ENCODE measurements around the gene LZTFL1.

LZTFL1 gene, protein sequence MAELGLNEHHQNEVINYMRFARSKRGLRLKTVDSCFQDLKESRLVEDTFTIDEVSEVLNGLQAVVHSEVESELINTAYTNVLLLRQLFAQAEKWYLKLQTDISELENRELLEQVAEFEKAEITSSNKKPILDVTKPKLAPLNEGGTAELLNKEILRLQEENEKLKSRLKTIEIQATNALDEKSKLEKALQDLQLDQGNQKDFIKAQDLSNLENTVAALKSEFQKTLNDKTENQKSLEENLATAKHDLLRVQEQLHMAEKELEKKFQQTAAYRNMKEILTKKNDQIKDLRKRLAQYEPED

DNA sequence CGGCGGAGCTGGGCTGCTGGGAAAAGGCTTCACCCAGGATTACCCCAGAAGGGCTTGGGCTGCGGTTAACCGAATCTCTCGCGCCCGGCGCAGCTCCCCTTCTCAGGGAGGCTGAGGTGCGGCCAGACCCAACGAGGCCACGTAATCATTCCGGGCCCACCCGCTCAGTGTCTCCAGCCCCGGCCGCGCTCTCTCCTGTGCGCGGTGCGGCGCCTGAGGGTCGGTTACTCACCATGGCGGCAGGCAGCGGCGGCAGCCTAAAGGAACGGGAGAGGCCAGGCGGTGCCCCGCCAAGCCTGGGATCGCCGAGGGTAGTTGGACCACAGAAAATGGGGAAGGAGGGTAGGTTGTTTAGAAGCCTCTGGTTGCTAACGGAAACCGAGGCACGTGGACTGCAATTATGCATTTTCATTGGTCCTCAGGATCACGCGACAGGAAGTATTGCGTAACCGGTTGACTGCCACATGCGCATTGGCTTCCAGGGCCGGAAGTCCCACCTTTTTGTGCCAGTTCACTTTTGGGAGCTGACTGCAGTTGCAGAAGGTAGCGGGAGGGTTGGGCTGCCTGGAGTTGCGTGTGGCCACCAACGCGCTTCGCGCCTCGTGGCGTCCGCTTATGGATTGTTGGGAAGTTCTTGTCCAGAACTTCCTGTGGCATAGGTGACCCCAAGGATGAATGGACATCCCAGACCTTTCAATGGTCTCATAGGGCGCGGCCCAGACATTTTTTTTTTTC, at the start of gene LZTFL1:
LZTFL1 (minus strand) TSS at position 363 of the 735 bp plus-strand sequence; CDS start at position 235, 128 bp downstream.
- peak; percentile 94 for DNase-seq (ENCODE audit: low spot score)

DNA sequence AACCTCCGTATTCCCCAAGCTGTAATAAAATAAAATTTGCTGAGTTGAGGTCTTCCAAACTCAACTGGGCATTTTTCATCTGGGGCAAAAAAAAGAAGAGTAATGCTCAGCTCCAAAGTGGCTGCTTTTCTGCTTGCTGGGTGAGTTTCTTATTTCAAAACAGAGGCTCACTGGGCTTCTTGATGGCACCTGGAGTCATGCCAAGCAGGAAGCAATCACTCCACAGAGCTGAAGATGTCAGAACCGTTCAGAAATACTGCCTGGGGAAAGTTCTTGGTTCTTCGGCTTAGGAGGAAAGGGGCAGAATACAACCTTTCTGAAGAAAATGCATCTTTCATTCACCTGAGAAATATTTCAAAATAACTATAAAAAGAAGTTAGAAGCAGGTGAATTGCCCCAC, 48.5 kb upstream of the LZTFL1 start:
- no peak for DNase-seq (ENCODE audit: low spot score)

DNA sequence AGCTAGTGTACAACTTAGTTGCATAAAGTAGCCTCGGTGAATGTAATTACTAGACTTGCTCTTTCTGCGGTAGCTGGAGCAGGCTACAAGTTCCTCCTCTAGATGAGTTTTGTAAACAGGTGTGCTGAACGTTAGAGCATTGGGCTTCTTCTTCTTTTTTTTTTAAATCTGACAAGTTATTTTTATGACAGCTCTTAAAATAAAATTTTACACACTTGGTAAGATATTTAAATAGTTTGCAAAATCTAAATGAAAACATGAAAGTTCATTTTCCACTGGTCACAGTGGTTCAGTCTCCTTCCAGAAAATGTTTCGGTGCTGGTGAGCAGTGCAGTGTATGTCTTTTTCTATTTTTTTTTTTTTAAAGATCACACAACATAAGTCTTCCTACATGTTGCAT, 47.4 kb upstream of the LZTFL1 start:
- DNase-seq (ENCODE audit: low spot score) = no peak

DNA sequence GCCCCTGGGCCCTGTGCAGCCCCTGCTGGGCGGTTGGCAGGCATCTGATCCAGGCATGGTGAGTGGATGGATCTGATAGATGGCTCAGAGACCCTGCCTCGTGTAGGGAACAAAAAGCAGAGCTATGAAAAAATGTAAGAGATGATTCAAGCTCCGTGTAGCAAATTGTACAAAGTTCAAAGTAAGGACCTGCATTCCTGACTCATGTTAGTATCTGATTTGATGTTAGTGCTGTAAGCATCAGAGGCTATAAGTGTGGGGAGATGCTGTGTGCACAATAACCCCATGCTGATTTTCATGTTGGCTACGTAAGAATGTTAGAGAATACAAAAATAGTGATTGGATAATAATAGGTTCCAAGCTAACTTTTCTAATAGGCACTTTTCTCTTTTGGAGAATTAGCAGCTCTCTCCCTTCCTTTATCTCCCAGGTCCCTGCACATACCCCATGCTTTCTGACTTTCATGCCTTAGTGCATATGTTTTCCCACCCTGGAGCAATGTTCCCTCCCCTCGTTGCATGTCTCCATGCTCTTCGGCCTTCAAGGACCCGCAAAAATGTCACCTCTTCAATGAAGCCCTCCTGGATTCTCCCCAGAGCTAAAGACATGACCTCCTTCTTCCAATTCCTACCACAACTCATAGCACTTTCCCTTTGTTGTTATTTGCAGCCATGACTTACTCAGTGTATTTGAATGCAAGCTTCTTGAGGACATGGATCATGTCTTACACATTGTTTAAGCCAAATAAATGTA, 46.0 kb upstream of the LZTFL1 start:
- DNase-seq (ENCODE audit: low spot score) = no peak

DNA sequence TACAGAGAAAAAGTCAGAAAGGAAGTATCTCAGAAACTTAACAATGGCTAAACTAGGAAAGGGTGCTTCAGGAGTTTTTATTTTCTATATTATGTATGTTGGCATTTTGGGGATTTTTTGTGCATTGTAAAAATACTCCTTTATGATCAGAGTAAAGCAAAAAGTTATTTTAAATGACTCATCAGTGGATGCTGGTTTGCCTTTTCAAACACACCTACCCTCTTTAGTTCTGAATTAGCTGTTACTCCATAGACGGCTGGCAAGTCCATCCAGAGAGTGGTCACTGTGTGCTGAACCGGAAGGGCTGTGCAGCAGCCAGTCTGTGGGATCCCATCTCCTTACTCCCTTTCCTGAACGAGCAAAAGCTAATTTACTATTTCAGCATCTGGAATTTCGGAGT, 45.4 kb upstream of the LZTFL1 start:
- no peak for DNase-seq (ENCODE audit: low spot score)

DNA sequence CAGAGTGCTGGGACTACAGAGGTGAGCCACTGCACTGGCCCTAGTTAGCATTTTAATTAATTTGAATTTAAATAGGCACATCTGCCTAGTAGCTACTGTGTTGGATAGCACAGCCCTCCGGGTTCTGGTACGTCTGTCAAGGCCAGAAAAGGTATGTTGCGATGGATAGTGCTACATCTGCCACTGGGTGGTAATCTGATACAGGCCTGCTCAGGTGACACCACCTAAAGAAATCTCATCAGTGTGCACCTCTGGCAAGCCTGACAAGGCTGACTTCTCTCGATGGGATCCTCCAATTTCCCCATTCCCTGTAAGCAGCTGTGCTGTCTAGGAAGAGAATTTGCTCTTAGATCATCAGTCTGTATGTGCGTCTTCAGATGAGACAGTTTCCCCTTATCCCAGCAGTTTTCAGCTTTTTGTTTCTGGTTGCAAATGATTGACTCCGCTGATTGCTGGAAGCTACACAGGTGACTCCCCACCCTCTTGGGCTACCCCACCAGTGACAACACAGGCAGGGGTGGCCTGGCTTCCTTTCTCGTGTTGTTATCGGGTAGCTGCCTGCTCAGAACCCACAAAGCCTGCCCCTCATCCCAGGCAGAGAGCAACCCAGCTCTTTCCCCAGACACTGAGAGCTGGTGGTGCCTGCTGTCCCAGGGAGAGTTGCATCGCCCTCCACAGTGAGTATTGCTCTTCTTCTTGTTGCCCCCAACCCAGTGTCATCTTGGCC, 44.2 kb upstream of the LZTFL1 start, which contains the start of gene CCR9:
CCR9 (plus strand) TSS at position 565 of the 727 bp plus-strand sequence. CDS start 8,391 bp downstream, outside the sequence.
- no peak for DNase-seq (ENCODE audit: low spot score)

DNA sequence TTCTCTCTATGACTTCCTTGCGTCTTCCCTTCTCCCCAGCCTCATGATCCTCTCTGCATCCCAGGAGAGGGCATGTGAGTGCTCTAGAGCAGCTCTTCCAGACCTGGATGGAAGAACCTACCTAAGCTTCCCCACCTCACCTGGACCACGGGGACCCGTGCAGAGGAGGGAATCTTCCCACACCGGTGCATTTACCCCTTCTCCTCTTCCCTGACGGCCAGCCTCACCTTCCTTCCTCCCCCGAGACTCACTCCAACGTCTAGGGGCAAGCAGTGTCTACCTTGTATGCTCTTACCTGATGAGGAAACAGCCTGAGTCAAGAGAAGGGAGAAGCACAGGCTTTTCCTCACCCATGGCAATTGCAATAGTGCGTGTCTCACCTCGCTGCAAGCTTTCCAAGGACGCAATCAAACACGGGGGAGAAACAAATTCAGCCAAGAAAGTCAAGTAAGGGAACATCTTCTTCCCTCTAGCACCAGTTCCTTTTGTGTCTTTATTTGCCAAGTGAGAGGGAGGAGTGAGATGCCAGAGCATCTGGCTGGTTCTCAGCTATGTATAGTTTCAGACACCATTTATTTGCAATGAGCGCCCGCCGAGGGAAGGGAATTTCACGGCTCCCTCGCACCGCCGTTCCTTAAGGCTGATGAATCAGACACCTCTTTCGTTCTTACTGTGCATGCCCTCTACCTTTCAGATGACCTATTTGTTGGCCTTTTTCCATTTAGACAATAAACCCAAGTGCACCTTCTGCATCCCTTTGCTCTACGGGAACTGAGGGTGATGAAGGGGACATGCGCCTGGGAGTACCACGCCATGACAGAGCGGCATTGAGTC, 42.7 kb upstream of the LZTFL1 start:
- no peak for DNase-seq (ENCODE audit: low spot score)

DNA sequence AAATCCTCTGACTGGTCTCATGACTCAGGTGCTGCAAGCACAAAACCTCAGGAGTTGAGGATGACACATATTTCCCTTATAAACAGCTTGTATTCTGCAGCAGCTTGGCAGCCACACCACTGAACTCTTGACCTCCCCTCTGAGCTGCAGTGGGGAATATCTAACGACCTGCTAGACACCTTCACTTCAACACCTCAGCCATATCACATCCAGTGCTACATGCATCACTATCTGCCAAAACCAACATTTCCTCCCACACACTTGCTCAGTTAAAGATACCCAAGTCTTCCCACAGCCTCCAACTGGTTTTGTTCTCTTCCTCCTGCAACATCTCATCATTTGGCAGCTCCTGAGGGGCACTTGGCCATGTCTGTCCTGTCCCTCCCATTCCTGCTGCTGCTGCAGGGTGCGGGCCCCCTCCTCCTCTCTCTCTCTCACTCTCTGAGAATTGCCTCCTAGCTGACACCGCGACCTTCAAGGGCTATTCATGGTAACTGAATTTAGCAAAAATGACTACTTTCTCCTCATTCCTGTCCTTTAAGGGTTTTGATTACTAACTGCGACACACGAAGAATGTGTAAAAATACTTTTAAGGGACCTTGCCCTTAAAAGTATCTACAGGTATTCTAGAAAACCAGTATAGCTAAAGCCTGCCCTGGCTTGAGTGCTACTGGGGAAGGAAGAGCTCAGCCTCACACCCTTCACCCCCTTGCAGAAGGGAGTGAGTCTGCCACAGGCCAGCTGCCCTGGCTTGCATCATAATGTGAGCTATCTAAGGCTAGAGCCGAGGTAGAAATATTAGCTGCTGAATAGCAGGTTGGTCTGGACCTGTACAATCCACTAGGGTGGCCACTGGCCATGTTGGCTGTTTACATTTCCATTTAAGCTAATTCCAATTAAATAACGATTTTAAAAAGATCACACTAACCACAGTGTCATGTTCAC, 39.4 kb upstream of the LZTFL1 start:
- DNase-seq (ENCODE audit: low spot score) = peak; percentile 14

DNA sequence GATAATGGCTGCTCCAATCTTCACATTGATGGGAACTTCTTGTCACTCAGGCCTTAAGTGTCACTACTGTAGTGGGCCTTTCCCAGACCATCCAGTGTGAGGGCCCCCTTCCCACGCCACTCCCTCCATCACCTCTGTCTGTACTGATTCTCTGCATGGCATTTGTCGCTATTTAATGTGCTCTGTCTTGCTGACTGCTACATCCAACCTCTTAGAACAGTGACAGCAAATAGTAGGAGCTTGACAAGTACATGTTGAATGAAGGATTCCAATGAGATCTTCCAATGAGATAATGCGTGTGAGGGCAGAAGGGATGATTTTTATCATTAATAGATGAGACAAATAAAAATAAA, 38.8 kb upstream of the LZTFL1 start:
- DNase-seq (ENCODE audit: low spot score) = no peak

DNA sequence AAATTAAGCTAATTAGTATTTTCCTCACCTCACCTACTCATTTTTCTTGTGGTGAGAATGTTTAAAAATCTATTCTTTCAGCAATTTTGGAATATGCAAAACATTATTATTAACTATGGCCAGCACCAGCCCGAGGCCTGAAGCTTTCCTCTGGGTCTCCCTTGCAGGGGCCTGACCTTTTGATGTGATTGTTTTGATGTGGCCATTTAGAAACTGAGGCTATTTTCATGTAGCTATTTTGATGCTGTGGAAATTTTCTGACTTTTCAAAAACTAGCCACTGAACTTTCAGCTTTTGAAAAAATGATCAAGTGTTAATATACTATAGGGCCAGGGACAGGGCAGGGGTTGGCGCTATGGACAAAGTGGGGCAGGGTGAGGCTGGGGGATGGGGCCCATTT, 36.2 kb upstream of the LZTFL1 start:
- no peak for DNase-seq (ENCODE audit: low spot score)

DNA sequence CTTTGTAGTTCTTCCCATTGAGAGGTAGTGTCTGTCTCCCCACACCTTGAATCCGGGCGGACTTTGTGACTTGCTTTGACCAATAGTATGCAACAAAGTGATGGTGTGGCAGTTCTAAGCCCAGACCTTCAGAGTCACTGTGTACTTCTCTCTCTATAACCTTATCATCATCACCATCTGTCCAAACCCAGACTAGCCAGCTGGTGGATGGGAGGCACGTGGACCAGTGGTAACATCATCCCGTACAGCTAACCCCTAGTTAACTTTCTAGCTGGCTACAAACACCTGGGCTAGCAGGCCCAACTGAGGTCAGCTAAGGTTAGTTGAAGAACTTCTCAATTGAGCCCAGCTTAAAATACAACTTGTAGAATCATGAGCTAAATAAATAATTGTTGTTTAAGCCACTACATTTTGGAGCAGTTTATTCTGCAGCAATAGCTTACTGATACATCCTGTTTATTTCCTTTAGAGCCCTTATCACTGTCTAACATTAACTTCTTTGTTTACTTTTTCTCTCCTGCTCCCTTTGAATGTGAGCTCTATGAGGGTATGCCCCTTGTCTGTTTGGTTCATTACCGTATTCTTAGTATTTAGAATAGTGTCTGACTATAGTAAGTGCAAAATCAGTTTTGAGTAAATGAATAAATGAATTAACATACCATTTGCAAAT, 32.9 kb upstream of the LZTFL1 start:
- no peak for DNase-seq (ENCODE audit: low spot score)

DNA sequence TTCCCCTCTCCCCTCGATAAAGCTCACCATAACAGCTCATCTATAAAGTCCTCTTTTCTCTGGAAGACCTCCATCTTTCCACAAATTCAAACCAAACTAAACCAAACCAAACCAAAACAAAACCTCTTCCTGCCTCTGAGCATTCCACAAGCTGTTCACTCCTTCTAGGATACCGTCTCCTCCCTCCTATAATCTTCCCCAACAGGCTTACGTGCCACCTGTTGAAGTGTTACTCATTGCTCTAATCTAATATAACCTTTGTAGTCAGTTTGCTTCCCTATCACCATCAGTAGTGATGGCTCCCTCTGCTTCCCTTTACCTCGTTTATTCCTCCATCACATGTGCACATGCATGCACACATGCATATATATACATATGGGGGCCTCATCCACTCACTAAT, 31.7 kb upstream of the LZTFL1 start:
- no peak for DNase-seq (ENCODE audit: low spot score)

DNA sequence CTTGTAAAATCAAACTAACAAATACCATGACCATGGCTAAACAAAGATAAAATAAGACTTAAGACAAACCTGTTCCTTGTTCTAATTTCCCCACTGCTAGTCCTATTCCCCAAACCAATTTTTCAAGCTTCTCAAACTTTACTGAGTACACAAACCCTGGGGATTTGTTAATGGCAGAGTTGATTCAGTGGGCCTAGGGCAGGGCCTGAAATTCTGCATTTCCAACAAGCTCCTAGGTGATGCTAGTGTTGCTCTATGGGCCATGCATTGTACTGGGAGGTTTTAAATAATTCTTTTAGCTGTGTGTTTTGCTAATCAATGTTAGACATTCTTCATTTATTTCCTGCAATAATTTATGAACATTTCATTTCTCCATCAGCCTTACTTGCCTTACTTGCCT, 31.1 kb upstream of the LZTFL1 start:
- no peak for DNase-seq (ENCODE audit: low spot score)

DNA sequence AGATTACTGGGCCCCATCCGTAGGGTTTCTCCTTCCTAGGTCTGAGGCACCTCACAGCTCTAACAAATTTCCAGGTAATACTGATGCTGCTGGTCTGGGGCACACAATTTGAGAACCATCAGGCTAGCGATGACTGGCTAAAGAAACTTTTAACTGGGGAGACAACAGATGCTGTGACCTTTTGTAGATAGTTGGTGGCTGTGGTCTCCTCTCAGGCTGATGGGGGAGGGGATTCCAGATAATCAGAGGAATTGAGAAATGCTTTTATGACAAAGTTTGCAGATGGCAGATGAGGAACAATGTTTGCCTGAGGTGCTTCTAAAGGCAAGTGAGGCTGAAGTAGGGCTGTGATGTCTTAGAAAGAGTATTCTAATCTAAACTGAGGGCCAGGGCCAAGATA, 30.6 kb upstream of the LZTFL1 start:
- DNase-seq (ENCODE audit: low spot score) = no peak

DNA sequence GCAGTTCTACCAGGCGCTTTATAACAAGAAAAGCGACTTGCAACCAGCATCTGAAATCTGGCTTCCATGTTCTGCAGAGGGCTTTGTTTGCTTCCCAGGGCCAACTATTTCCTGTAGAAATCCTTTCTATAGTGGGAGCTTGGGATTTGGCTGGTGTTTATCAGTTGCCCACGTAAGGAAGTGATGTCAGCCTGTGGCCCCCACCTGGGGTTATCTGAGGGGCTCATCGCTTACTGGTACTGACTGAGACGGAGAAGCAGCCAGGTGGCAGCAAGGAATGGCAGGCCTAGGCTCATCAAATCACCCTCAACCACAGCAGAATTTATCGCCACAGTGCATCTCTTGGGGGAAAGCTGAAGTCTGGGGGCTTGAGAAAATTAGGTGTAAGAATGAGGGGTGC, 29.9 kb upstream of the LZTFL1 start:
- no peak for DNase-seq (ENCODE audit: low spot score)

DNA sequence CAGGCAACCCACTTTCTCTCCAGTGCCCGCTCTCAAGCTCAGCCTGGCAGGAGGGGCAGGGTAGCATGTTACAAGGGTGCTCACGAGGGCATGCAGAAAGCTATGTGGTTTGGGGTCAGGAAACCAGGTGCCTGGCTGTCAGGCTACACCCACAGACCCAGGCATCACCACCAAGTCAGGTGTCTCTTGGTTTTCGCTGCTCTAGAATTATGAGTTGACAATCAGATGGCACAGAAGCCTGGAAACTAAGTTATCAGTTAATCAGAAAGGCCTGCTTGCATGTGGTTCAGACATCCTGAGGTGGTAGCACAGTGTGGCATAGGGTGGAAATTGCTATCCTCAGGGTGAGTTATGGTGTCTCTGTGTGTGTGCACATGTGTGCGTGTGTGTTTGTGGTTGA, 28.2 kb upstream of the LZTFL1 start:
- no peak for DNase-seq (ENCODE audit: low spot score)

DNA sequence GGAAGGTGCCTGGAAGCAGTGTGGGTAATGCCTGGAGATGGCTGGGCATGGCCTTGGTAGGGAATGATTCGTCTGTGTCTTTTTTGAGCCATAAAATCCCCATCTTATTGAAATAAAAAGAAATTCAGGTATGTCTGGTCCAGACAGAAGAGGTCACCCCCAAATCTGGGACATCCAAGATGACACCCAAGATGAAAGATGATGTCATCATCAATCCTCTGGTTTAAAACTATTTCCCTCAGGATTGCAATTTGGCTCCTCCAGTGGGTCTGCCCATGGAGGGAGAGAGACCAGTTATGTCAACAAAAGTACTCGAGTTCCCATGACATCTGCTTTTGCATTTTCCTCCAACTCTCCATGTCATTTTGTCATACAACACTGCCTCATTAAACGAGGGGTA, 27.7 kb upstream of the LZTFL1 start:
- DNase-seq (ENCODE audit: low spot score) = no peak

DNA sequence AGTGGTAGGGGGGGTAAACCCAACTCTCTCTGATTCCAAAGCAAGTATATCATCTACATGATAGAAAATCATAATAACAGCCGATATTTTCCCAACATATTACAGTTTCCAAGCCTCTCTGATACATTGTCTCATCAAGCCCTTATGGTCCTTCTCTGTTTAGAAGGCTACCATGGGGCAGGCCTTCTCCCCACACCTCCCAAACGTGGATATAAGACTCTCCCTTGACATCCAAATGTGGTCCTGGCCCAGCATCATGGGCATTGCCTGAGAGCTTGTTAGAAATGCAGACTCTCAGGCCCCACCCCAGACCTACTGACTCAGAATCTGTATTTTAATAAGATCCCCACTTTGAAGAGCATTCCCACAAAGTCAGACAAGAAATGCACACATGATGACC, 26.7 kb upstream of the LZTFL1 start:
- no peak for DNase-seq (ENCODE audit: low spot score)

DNA sequence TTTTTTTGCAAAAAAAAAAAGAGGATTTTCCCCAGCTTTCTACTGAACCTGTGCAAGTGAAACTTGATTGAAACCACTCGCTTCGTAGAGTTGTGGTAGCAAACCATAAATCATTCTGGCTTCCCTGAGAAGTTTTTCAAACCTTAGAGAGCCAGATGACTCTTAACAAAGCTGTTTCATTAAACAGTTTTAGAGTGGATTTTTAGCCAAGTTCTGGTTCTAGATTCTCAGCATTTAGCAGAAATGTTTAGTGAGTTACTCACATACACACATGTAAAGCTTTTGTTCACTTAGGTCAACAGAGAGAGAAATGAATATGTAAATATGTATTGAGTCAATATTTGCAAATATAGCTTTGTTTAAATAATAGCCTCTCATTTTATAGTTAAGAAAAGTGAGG, 26.3 kb upstream of the LZTFL1 start:
- DNase-seq (ENCODE audit: low spot score) = no peak

DNA sequence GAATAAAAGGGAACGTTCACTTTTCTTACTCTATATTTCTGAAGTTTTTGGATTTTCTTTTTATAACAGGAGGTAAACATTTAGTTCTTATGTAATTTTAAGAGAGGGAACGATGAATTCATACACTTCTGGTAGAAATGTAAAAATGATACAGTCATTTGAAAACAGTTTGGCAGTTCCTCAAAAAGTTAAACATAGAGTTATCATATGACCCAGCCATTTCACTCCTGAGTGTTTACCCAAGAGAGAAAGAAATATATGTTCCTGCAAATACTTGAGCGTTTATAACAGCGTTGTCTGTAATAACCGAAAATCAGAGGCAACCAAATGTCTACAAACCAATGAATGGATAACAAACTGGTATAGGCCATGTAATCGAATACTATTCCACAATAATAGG, 23.6 kb upstream of the LZTFL1 start:
- no peak for DNase-seq (ENCODE audit: low spot score)

All from AG08396 (cell line).